ENCODE measurements around the gene LTA4H. TPM values are rescaled to one million over a fixed set of nuclear protein-coding genes. Genes with fewer than 3 reads are reported as not detected.

Gene LTA4H
- total and polyA plus RNA-seq, 8 donors, result 20.0 to 57.1 (median 31.0) TPM

DNA sequence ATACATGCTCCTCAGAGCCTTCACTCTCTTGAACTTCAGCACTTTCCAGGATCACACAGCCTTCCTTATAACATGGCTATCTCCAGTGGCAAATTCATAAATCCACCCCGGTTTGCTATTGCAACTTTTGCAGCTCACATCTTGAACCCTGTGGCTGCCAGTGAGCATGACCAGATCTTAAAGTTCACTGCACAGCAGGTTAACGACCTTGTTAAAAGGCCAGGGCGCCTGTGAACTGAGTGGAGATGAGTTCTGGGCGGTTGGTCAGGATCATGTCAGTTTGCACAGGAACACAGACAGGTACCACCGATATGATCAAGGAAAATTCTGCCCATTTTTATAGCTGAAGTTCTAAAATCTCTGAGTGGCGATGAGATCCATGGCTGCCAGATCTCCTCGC lies 24.7 kb upstream of the LTA4H start:
- ATAC-seq (no peak), DNase-seq (no peak), FAIRE-seq (no peak)
- TF ChIP-seq, protein P1, sequence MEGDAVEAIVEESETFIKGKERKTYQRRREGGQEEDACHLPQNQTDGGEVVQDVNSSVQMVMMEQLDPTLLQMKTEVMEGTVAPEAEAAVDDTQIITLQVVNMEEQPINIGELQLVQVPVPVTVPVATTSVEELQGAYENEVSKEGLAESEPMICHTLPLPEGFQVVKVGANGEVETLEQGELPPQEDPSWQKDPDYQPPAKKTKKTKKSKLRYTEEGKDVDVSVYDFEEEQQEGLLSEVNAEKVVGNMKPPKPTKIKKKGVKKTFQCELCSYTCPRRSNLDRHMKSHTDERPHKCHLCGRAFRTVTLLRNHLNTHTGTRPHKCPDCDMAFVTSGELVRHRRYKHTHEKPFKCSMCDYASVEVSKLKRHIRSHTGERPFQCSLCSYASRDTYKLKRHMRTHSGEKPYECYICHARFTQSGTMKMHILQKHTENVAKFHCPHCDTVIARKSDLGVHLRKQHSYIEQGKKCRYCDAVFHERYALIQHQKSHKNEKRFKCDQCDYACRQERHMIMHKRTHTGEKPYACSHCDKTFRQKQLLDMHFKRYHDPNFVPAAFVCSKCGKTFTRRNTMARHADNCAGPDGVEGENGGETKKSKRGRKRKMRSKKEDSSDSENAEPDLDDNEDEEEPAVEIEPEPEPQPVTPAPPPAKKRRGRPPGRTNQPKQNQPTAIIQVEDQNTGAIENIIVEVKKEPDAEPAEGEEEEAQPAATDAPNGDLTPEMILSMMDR (IDR thresholded peaks at IDR 0.05), result no peak
- Histone ChIP-seq H3K4me3 (no peak overlapping the region), H3K4me1 (no peaks in the 10 kb centered on the region), H3K27ac (no peak overlapping the region), H3K9me3 (no peaks in the 10 kb centered on the region), H3K36me3 (no peaks in the 10 kb centered on the region), H3K27me3 (no peaks in the 10 kb centered on the region)
- intact Hi-C loops (cut with DNase I), result loop anchor here (5.0 to 10.0 kb wide), 4 partner anchors 155 to 457 kb away; no protein-coding TSS in a partner anchor
- WGBS, 2 donors, result 70 to 76% methylated on average over 7 of the region's 7 CpGs

DNA sequence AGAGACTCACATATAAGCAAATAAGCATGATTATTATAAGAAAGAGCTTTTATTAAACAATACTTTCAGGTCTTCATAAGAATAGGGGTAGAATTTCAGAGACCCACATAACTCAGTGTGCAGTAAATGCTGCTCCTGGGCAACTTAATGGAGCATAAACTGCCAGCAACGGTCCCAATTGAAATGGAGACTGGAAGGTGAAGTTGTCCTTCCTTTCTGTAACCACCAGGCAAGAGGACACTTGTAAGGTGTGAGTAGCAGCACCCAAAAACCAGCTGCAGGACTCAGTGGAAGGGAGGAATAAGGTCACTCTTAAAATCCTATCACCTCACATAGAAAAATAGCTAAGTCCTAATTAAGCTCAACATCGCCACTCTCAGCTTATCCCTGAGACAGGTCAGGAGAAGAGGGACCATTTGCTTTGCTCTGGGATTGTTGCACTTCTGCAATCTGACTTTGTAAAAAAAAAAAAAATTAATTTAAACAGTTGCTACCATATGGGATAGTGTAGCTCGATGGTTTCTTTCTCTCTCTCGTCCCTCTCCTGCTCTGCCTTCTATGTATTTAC lies 22.7 kb upstream of the LTA4H start:
- H3K36me3 ChIP-seq, result no peaks in the 10 kb centered on the region
- ATAC-seq (no peak), FAIRE-seq (no peak), DNase-seq (no peak)
- TF ChIP-seq, protein P1 (IDR thresholded peaks at IDR 0.05), result no peak
- no peaks in the 10 kb centered on the region for H3K9me3 ChIP-seq
- H3K27ac ChIP-seq, result no peak overlapping the region
- no peaks in the 10 kb centered on the region for H3K4me1 ChIP-seq
- no peak overlapping the region for H3K4me3 ChIP-seq
- 71 to 77% methylated on average over 4 of the region's 4 CpGs for WGBS, 2 donors
- no peaks in the 10 kb centered on the region for H3K27me3 ChIP-seq
- intact Hi-C loops (cut with DNase I), result loop anchor here in 1 of 3 donors (10.0 kb wide), 1 partner anchor 337 kb away; no protein-coding TSS in a partner anchor

GRCh38 chr12:96056646-96057455 lies 21.5 kb upstream of the LTA4H start:
- no peak for FAIRE-seq
- intact Hi-C loops (cut with DNase I), result loop anchor here in 1 of 3 donors (10.0 kb wide), 1 partner anchor 338 kb away; no protein-coding TSS in a partner anchor

GRCh38 chr12:96054244-96054610 lies 18.8 kb upstream of the LTA4H start:
- intact Hi-C loops (cut with DNase I), result loop anchor here in 1 of 3 donors (10.0 kb wide), 1 partner anchor 341 kb away; no protein-coding TSS in a partner anchor
- no peak overlapping the region for H3K4me3 ChIP-seq
- no peaks in the 10 kb centered on the region for H3K27me3 ChIP-seq
- TF ChIP-seq, protein P1 (IDR thresholded peaks at IDR 0.05), result no peak
- no peaks in the 10 kb centered on the region for H3K9me3 ChIP-seq
- ATAC-seq (peak in 2 of 4 donors; percentile 44 to 60), DNase-seq (no peak), FAIRE-seq (no peak)
- no peaks in the 10 kb centered on the region for H3K4me1 ChIP-seq
- H3K36me3 ChIP-seq, result no peaks in the 10 kb centered on the region
- H3K27ac ChIP-seq, result peak overlapping the region in 2 of 4 donors; percentile 20 to 41
- WGBS, 2 donors, result 82 to 88% methylated on average over 4 of the region's 4 CpGs

More at GRCh38 chr12:96056646-96057455, 21.5 kb upstream of the LTA4H start:
- WGBS, 2 donors, result 78 to 91% methylated on average over 8 of the region's 8 CpGs
- no peak overlapping the region for H3K27ac ChIP-seq
- H3K4me1 ChIP-seq, result no peaks in the 10 kb centered on the region
- H3K9me3 ChIP-seq, result no peaks in the 10 kb centered on the region
- ATAC-seq (no peak), DNase-seq (no peak)
- H3K27me3 ChIP-seq, result no peaks in the 10 kb centered on the region
- TF ChIP-seq, protein P1 (IDR thresholded peaks at IDR 0.05), result no peak
- no peak overlapping the region for H3K4me3 ChIP-seq
- no peaks in the 10 kb centered on the region for H3K36me3 ChIP-seq

Data from pancreas (tissue), 10 donors.